Measurements from ENCODE around the gene FADS2. TPM values are rescaled to one million over a fixed set of nuclear protein-coding genes. Genes with fewer than 3 reads are reported as not detected.

Gene FADS2
- total RNA-seq: 65.6 and 71.7 TPM in 2 replicates

GRCh38 chr11:61827571-61828378 is at the start of gene FADS2:
Gene FADS2, plus strand, starts transcription at chr11:61828300. Its CDS starts 91 bp downstream, at chr11:61828391.

GRCh38 chr11:61792310-61793082 is 35.6 kb upstream of the FADS2 start, which contains the start of the genes FEN1 and TMEM258:
Gene FEN1, plus strand, starts transcription at chr11:61792911. Its CDS starts 2,451 bp downstream, at chr11:61795362.
Gene TMEM258, minus strand, starts transcription at chr11:61792599. Its CDS starts 41 bp downstream, at chr11:61792558.

GRCh38 chr11:61816736-61817455 is 11.2 kb upstream of the FADS2 start, which contains the start of gene FADS1:
Gene FADS1, minus strand, starts transcription at chr11:61817003. Its CDS starts 74 bp downstream, at chr11:61816929.

GRCh38 chr11:61891331-61892084 is 63.4 kb downstream of the FADS2 start, which contains the start of gene FADS3:
Gene FADS3, minus strand, starts transcription at chr11:61891545. Its CDS starts 164 bp downstream, at chr11:61891381.

Other genes starting within 250 kb of the FADS2 start
- gene SYT7, start 247.2 kb upstream of the FADS2 start, total RNA-seq: 0.18 and 0.19 TPM in 2 replicates
- 1.4 and 1.6 TPM in 2 replicates for gene DAGLA, start 147.9 kb upstream of the FADS2 start, total RNA-seq
- 0.27 and 4.0 TPM in 2 replicates for gene MYRF, start 75.7 kb upstream of the FADS2 start, total RNA-seq
- gene TMEM258, start 35.7 kb upstream of the FADS2 start, total RNA-seq: 107 and 134 TPM in 2 replicates
- 22.3 and 46.4 TPM in 2 replicates for gene FEN1, start 35.4 kb upstream of the FADS2 start, total RNA-seq
- 32.6 and 36.1 TPM in 2 replicates for gene FADS1, start 11.3 kb upstream of the FADS2 start, total RNA-seq
- gene FADS3, start 63.2 kb downstream of the FADS2 start, total RNA-seq: 123 and 223 TPM in 2 replicates
- gene RAB3IL1, start 89.3 kb downstream of the FADS2 start, total RNA-seq: 0.38 and 0.45 TPM in 2 replicates
- gene BEST1, start 122.1 kb downstream of the FADS2 start, total RNA-seq: 0.28 TPM in 1 of 2 replicates, not detected in the other
- gene FTH1, start 139.3 kb downstream of the FADS2 start, total RNA-seq: 433 and 1,243 TPM in 2 replicates

Measured in endothelial cell of coronary artery (primary cell).